Measurements from ENCODE around the gene PDZD2. TPM values are rescaled to one million over a fixed set of nuclear protein-coding genes. Genes with fewer than 3 reads are reported as not detected.
A peak's percentile ranks its signal among the peaks of the same experiment; 100 is the strongest.

PDZD2 gene
- total and polyA plus RNA-seq, 8 donors, result 16.2 to 49.8 (median 20.4) TPM

- intact Hi-C loops (cut with DNase I), result no loop called here
- Histone ChIP-seq H3K36me3 (peaks cover 4 to 77% of the 10 kb centered on the region in 2 donors), H3K4me3 (no peak overlapping the region), H3K4me1 (peaks cover 3 to 16% of the 10 kb centered on the region in 2 donors), H3K9me3 (no peaks in the 10 kb centered on the region), H3K27me3 (no peaks in the 10 kb centered on the region), H3K27ac (peak overlapping the region in 1 of 2 donors; percentile 61)
- DNase-seq (no peak), ATAC-seq (no peak)
- TF ChIP-seq CTCF (IDR thresholded peaks at IDR 0.05), result no peak
These were observed 460.6 kb downstream of the PDZD2 start for GRCh38 chr5:32099486-32100035.

- DNase-seq, result no peak
- no peak for TF ChIP-seq CTCF (IDR thresholded peaks at IDR 0.05)
- Histone ChIP-seq H3K27me3 (no peaks in the 10 kb centered on the region), H3K4me1 (peaks cover 3 to 16% of the 10 kb centered on the region in 2 donors), H3K4me3 (no peak overlapping the region), H3K27ac (peak overlapping the region in 1 of 2 donors; percentile 61), H3K9me3 (no peaks in the 10 kb centered on the region), H3K36me3 (peaks cover 4 to 82% of the 10 kb centered on the region in 2 donors)
- intact Hi-C loops (cut with DNase I), result no loop called here
- no peak for ATAC-seq
These were observed 461.3 kb downstream of the PDZD2 start for GRCh38 chr5:32100230-32100629.

- peaks cover 0 to 16% of the 10 kb centered on the region in 2 donors for H3K4me1 ChIP-seq
- intact Hi-C loops (cut with DNase I), result no loop called here
- no peaks in the 10 kb centered on the region for H3K27me3 ChIP-seq
- peak overlapping the region in 1 of 2 donors; percentile 61 for H3K27ac ChIP-seq
- H3K36me3 ChIP-seq, result peaks cover 4 to 88% of the 10 kb centered on the region in 2 donors
- ATAC-seq (no peak), DNase-seq (no peak)
- no peak for TF ChIP-seq CTCF (IDR thresholded peaks at IDR 0.05)
- no peak overlapping the region for H3K4me3 ChIP-seq
- no peaks in the 10 kb centered on the region for H3K9me3 ChIP-seq
These were observed 461.9 kb downstream of the PDZD2 start for GRCh38 chr5:32100691-32101302.

- intact Hi-C loops (cut with DNase I), result no loop called here
- H3K36me3 ChIP-seq, result peaks cover 4 to 97% of the 10 kb centered on the region in 2 donors
These were observed 463.5 kb downstream of the PDZD2 start for GRCh38 chr5:32102254-32102986.

More at GRCh38 chr5:32102254-32102986, 463.5 kb downstream of the PDZD2 start:
- H3K4me1 ChIP-seq, result peaks cover 0 to 16% of the 10 kb centered on the region in 2 donors
- ATAC-seq (no peak), DNase-seq (no peak)
- H3K27me3 ChIP-seq, result no peaks in the 10 kb centered on the region
- no peak overlapping the region for H3K4me3 ChIP-seq
- H3K9me3 ChIP-seq, result no peaks in the 10 kb centered on the region
- no peak for TF ChIP-seq CTCF (IDR thresholded peaks at IDR 0.05)
- H3K27ac ChIP-seq, result no peak overlapping the region

Measured in left lung (tissue), 10 donors.